Stimulated activated naive CD8-positive, alpha-beta T cell treated with anti-CD3 and anti-CD28 coated beads, Interleukin-15, Interleukin-2, amounts not matched to agents 100 U/mL and 50 U/mL, for 24 hours (primary cell): ENCODE results near the gene OR4D5.

Source experiments
- ATAC-seq: fragments of 150-1000 bp; cut with Tn5 transposase; one replicate; pipeline ENCODE4 v1.10.0; 2021
- DNase-seq: peaks from one replicate; pipeline ENCODE4 v3.0.0; 2021

OR4D5 gene

GRCh38 chr11:123939317-123939716 is at the start of gene OR4D5:
Gene OR4D5, plus strand, starts transcription at chr11:123939617. Its CDS starts 0 bp downstream, at chr11:123939617.
- no peak for ATAC-seq
- DNase-seq = no peak

- ATAC-seq (no peak), DNase-seq (no peak)
Observed at GRCh38 chr11:123892031-123892430, 47.4 kb upstream of the OR4D5 start.

DNA sequence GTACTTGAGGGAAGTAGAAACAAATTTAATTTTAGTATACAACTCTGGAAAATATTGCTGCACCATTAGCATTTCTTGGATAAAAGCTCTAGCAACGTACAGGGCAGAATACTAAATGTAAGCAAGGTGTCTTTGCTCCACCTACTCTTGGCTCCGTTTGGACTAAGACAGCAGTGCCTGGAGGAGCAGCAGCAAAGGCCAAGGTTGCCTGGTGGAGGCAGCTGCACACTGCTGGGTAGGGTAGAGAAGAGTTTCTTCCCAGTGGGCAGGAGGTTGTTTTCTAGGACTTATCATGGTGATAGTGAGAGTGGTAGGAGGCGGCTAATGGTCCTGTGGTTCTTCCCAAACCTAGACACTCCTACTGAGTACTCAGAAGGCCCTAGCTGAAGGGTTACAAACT is 39.6 kb upstream of the OR4D5 start:
- ATAC-seq (no peak), DNase-seq (no peak)

DNA sequence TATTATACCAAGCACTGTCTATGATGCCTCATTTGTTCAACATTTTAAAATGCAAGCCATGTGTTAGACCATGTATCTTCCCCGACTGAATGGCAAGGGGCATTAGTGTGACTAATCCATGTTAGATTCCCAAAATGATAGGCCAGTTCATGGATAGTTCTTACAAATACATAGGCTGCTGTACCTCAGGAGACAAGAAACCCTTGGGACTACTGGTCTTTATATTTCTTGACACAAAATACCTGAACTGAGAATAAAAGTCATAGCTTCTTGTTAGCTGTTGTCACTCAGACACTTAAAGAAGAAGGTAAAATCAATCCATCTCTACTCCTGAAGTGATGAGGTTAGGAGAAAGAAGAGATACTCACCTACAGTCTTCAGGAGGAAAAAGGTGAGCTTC is 37.5 kb upstream of the OR4D5 start, which contains the start of gene OR8D4:
Gene OR8D4 (plus strand): TSS at position 301 of the 400 bp plus-strand sequence. CDS start 4,265 bp downstream, outside the sequence.
- no peak for DNase-seq
- no peak for ATAC-seq

GRCh38 chr11:123903932-123904331 is 35.5 kb upstream of the OR4D5 start:
- no peak for DNase-seq

DNA sequence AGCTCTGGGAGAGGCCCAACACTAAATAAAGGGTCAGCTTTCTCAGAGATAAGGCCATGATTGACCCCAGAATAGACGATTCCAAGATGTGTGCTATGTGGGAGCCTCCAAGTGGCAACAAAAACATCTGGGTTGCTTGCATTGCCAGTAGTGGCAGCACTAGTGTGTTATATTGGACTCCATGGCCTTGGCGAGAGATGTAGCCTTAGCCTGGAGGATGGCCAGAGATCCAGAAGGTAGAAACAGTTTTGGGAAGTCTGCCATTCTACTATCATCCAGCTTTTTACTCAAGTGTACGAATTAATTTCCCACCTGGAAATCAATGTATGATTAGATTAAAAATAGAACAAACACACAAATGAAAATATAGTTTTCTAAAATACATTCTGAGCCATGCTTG is 34.5 kb upstream of the OR4D5 start:
- ATAC-seq (no peak), DNase-seq (no peak)

More at GRCh38 chr11:123903932-123904331, 35.5 kb upstream of the OR4D5 start:
- no peak for ATAC-seq

GRCh38 chr11:123905826-123906225 is 33.6 kb upstream of the OR4D5 start:
- ATAC-seq = no peak
- DNase-seq = no peak

DNA sequence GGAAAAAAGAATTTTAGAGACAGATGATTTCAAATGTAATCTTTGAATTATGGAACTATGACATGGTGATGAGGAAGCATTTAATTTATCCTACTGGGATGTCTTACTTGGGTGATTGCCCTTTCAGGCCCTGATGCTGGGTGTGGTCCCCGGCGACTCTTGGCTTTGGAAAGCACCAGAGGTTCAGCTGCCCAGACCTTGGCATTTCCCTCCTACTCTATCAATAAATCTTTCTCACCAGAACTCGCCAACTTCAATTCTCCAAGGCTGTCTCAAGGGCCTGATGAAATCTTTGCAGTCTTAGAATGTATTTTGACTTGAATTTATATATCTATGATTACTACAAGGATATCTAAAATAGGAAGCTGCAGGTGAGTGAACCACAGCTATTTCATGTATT is 18.5 kb upstream of the OR4D5 start:
- ATAC-seq = no peak
- no peak for DNase-seq

DNA sequence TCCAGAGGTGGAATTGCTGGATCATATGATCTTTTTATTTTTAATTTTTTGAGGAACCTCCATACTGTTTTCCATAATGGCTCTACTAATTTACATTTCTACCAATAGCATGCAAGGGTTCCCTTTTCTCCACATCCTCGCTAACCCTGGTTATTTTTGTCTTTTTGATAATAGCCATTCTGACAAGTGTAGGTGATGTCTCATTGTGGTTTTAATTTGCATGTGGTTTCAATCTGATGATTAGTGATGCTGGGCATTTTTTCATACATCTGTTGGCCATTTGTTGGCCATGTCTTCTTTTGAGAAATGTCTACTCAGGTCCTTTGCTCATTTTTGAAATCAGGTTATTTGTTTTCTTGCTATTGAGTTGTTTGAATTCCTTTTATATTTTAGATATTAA is 15.4 kb upstream of the OR4D5 start:
- DNase-seq (no peak), ATAC-seq (no peak)

DNA sequence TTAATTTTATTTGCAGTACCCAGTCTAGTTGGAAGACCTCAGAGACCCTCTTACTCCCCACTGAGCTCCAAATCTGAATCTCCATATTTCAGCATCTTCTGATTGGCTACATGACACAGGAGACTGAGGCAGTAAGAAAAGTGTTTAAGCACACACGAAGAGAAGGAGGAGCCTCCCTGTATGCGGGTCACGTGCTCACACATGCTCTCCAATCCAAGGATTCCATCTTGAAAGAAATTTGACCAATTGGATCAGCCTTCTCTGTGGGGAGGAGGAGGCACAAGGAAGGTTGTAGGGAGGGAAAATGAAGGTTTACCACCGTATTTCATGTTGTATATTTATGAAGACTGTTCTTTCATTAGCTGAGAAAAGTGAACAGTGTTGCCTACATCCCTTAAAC is 3.0 kb downstream of the OR4D5 start:
- no peak for ATAC-seq
- DNase-seq = no peak

DNA sequence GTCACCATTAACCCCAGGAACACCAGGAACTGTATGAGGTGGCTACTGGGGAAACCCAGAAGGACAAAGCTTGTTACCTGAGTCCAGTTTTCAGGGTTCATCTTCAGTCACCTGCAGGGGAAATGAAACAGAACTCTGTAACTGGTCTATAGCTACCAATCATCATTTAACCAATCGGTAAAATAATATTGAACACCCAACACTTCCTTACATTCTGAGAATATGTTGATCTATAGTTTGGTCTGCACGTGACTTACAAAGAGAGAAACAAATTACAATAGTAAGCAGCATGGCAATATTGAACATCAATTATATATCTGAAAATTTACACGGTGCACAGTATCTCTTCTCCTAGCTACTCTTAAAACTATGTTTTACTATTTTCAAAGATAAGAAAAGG is 4.3 kb downstream of the OR4D5 start, which contains the start of gene OR6T1:
Gene OR6T1 (minus strand): TSS at position 101 of the 400 bp plus-strand sequence. CDS start 0 bp downstream, at position 101.
- no peak for DNase-seq
- ATAC-seq = no peak

GRCh38 chr11:123945132-123945531 is 5.7 kb downstream of the OR4D5 start:
- DNase-seq = no peak
- ATAC-seq = no peak

GRCh38 chr11:123956752-123957151 is 17.3 kb downstream of the OR4D5 start:
- DNase-seq (no peak), ATAC-seq (no peak)

- no peak for ATAC-seq
- DNase-seq = no peak
Observed at GRCh38 chr11:123973816-123974215, 34.4 kb downstream of the OR4D5 start.

- DNase-seq = no peak
- ATAC-seq = no peak
Observed at GRCh38 chr11:123976770-123977560, 37.5 kb downstream of the OR4D5 start.

DNA sequence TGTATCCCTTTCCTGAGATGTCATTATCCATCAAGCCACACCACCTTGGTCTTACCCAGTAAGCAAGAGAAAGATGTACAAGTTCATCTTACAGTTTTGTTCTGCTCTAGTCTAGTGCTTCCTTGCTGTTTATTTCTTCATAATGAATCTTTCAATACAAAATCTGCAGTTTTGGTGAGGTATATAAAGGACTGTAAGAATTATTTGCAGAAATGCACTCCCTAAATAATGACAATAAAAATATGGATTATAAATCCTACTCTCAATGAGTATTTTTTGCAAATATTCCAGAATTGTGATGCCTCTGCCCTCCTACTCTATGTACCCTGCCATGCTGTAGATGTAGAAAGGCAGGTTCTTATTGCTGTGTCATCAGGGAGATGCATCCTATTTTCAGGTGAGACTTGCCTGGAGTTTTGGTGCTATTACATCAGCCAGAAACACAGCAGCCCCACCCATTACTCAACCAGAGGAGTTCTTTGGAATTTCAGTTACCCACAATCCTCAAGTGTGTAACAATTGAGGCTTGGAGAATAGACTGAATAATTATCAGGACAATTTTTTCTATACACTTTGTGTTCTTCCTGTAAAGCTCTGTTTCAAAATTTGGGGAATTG is 38.4 kb downstream of the OR4D5 start, which contains the start of gene OR10S1:
Gene OR10S1 (minus strand): TSS at position 51 of the 617 bp plus-strand sequence. CDS start 117 bp downstream, outside the sequence.
- DNase-seq (no peak), ATAC-seq (no peak)

- ATAC-seq (no peak), DNase-seq (no peak)
Observed at GRCh38 chr11:123979311-123979710, 39.9 kb downstream of the OR4D5 start.
